GM23338 (cell line): ENCODE results near the gene RECQL5. TPM values are rescaled to one million over a fixed set of nuclear protein-coding genes. Genes with fewer than 3 reads are reported as not detected.

ENCODE experiments used
- ATAC-seq: fragments of 200-7000 bp; cut with Tn5 transposase; 3 replicates; pipeline ENCODE4 v1.9.1; 2020
- DNase-seq: peaks from one replicate; pipeline ENCODE4 v3.0.0-alpha.2; 2015; ENCODE audit warnings: low spot score
- H2AFZ ChIP-seq: fragments of 200-600 bp; sonication (generic); 2 replicates; pipeline ENCODE4 v1.8.0; 2016; ENCODE audit warnings: antibody characterized with exemption, mild to moderate bottlenecking, moderate library complexity
- H3F3A ChIP-seq: fragments of 200-600 bp; sonication (generic); replicated peaks from 2 replicates; pipeline ENCODE4 v1.8.0; 2017; ENCODE audit warnings: antibody characterized with exemption, mixed run types, low read depth
- H3K27ac ChIP-seq: fragments of 200-600 bp; sonication (generic); 2 replicates; pipeline ENCODE4 v1.6.1; 2016; ENCODE audit warnings: low read depth
- H3K27me3 ChIP-seq: fragments of 200-600 bp; sonication (generic); 2 replicates; pipeline ENCODE4 v1.8.0; 2016; ENCODE audit warnings: mild to moderate bottlenecking, mixed run types, moderate library complexity; ENCODE audit not compliant: insufficient read depth
- H3K36me3 ChIP-seq: fragments of 200-600 bp; sonication (generic); 2 replicates; pipeline ENCODE4 v1.8.0; 2016; ENCODE audit warnings: mild to moderate bottlenecking; ENCODE audit not compliant: insufficient read depth
- H3K4me1 ChIP-seq: fragments of 200-600 bp; sonication (generic); 2 replicates; pipeline ENCODE4 v1.8.0; 2016; ENCODE audit warnings: mild to moderate bottlenecking, moderate library complexity; ENCODE audit not compliant: insufficient read depth
- H3K4me2 ChIP-seq: fragments of 200-600 bp; sonication (generic); 2 replicates; pipeline ENCODE4 v1.7.1; 2017; ENCODE audit warnings: mixed run types
- H3K4me3 ChIP-seq: fragments of 200-600 bp; sonication (generic); 2 replicates; pipeline ENCODE4 v1.6.1; 2016; ENCODE audit warnings: mixed run types
- H3K79me2 ChIP-seq: fragments of 200-600 bp; sonication (generic); replicated peaks from 2 replicates; pipeline ENCODE4 v1.8.0; 2017; ENCODE audit warnings: mild to moderate bottlenecking; ENCODE audit not compliant: insufficient read depth
- H3K9me2 ChIP-seq: fragments of 200-600 bp; sonication (generic); 2 replicates; pipeline ENCODE4 v1.8.0; 2017; ENCODE audit not compliant: insufficient read depth
- H4K20me1 ChIP-seq: fragments of 200-600 bp; sonication (generic); replicated peaks from 2 replicates; pipeline ENCODE4 v1.8.0; 2017; ENCODE audit warnings: mild to moderate bottlenecking; ENCODE audit not compliant: insufficient read depth
- H3K27ac Mint-ChIP-seq: 2 replicates; pipeline ENCODE4 v1.8.0; 2020; ENCODE audit warnings: inconsistent platforms, mild to moderate bottlenecking, moderate library complexity, mixed read lengths
- H3K27me3 Mint-ChIP-seq: 3 replicates; pipeline ENCODE4 v1.8.0; 2022; ENCODE audit warnings: low read depth, mild to moderate bottlenecking, moderate library complexity, mixed read lengths, inconsistent platforms; ENCODE audit not compliant: insufficient read depth, poor library complexity
- H3K36me3 Mint-ChIP-seq: 3 replicates; pipeline ENCODE4 v1.8.0; 2021; ENCODE audit warnings: low read depth, mild to moderate bottlenecking, inconsistent platforms, moderate library complexity, mixed read lengths
- H3K4me1 Mint-ChIP-seq: 3 replicates; pipeline ENCODE4 v1.8.0; 2020; ENCODE audit warnings: mild to moderate bottlenecking, inconsistent platforms, mixed read lengths
- H3K4me3 Mint-ChIP-seq: 3 replicates; pipeline ENCODE4 v1.8.0; 2021; ENCODE audit warnings: moderate library complexity, mild to moderate bottlenecking, inconsistent platforms, mixed read lengths
- H3K9me3 Mint-ChIP-seq: 3 replicates; pipeline ENCODE4 v1.8.0; 2020; ENCODE audit warnings: moderate library complexity, mild to moderate bottlenecking, inconsistent platforms, mixed read lengths
- ETS1 ChIP-seq: IDR thresholded peaks from 2 replicates; pipeline ENCODE4 v1.6.1; 2016; ENCODE audit warnings: antibody characterized with exemption
- EZH2phosphoT487 ChIP-seq: fragments of 200-600 bp; sonication (generic); IDR thresholded peaks from one replicate; pipeline ENCODE4 v1.8.1; 2018; ENCODE audit warnings: antibody characterized with exemption; ENCODE audit not compliant: unreplicated experiment
- JUNB ChIP-seq: IDR thresholded peaks from one replicate; pipeline ENCODE4 v1.6.1; 2016; ENCODE audit warnings: antibody characterized with exemption; ENCODE audit not compliant: unreplicated experiment
- REST ChIP-seq: IDR thresholded peaks from one replicate; pipeline ENCODE4 v1.6.1; 2018; ENCODE audit warnings: antibody characterized with exemption; ENCODE audit not compliant: unreplicated experiment
- polyA plus RNA-seq: library from polyadenylated mRNA; unstranded; fragments of >200 nt; fragmentation: Nextera tagmentation; extraction: Ambion mirVana; gene quantifications from 2 replicates; pipeline ENCODE4 v1.2.1, GENCODE V29; 2016
- total RNA-seq: library from RNA; depleted of rRNA; stranded (reverse); fragments of >200 nt; shearing (Covaris generic); gene quantifications from 2 replicates; pipeline ENCODE4 v1.2.3, GENCODE V29; 2014

Gene RECQL5
- total and polyA plus RNA-seq, 2 experiments from 2014 or later: 20.0 to 23.3 TPM

GRCh38 chr17:75661531-75661930, 5.4 kb downstream of the RECQL5 start:
- H3K4me1 Mint-ChIP-seq: peaks cover 5% of the 10 kb centered on the region; the same call in 2 of the 3 replicates
- no peak for TF ChIP-seq ETS1
- H3K36me3 Mint-ChIP-seq: peaks cover 38% of the 10 kb centered on the region
- no peak overlapping the region for H3K27ac Mint-ChIP-seq
- H3K4me3 ChIP-seq: no peak overlapping the region
- no peaks in the 10 kb centered on the region for H3K9me3 Mint-ChIP-seq
- no peaks in the 10 kb centered on the region for H3F3A ChIP-seq
- ATAC-seq (no peak), DNase-seq (no peak)
- no peak overlapping the region for H3K4me2 ChIP-seq
- peaks cover 16% of the 10 kb centered on the region for H3K79me2 ChIP-seq
- H3K4me1 ChIP-seq: peaks cover 6% of the 10 kb centered on the region; the same call in 1 of the 2 replicates
- no peaks in the 10 kb centered on the region for H3K27me3 ChIP-seq
- H3K9me2 ChIP-seq: no peaks in the 10 kb centered on the region
- H3K4me3 Mint-ChIP-seq: no peak overlapping the region
- no peaks in the 10 kb centered on the region for H3K36me3 ChIP-seq
- no peak overlapping the region for H2AFZ ChIP-seq
- H4K20me1 ChIP-seq: peaks cover 4% of the 10 kb centered on the region; the same call in 1 of the 2 replicates
- no peaks in the 10 kb centered on the region for H3K27me3 Mint-ChIP-seq
- H3K27ac ChIP-seq: no peak overlapping the region

- no peaks in the 10 kb centered on the region for H3K4me1 Mint-ChIP-seq
- no peaks in the 10 kb centered on the region for H3K9me3 Mint-ChIP-seq
- H3K4me3 Mint-ChIP-seq: no peak overlapping the region
- no peaks in the 10 kb centered on the region for H3K4me1 ChIP-seq
- no peaks in the 10 kb centered on the region for H3K27me3 ChIP-seq
- H3K79me2 ChIP-seq: no peaks in the 10 kb centered on the region
- no peak for ATAC-seq
- H2AFZ ChIP-seq: no peak overlapping the region
- no peaks in the 10 kb centered on the region for H3K36me3 ChIP-seq
- no peaks in the 10 kb centered on the region for H3K27me3 Mint-ChIP-seq
- H3K27ac Mint-ChIP-seq: no peak overlapping the region
- H3F3A ChIP-seq: 0 out of 2 replicates have a peak, but pooled peaks cover 3% of the 10 kb centered on the region
- peaks cover 38% of the 10 kb centered on the region for H3K36me3 Mint-ChIP-seq
- no peaks in the 10 kb centered on the region for H3K9me2 ChIP-seq
- no peak overlapping the region for H3K27ac ChIP-seq
- no peak overlapping the region for H3K4me2 ChIP-seq
- no peak overlapping the region for H3K4me3 ChIP-seq
- H4K20me1 ChIP-seq: peaks cover 4% of the 10 kb centered on the region; the same call in 1 of the 2 replicates
- no peak for TF ChIP-seq REST
- no peak for TF ChIP-seq ETS1
- TF ChIP-seq JUNB: no peak
- no peak for TF ChIP-seq EZH2phosphoT487
- no peak for DNase-seq
Measured at GRCh38 chr17:75658237-75658636, 8.7 kb downstream of the RECQL5 start.
